Common myeloid progenitor, CD34-positive (primary cell): ENCODE measurements around the gene SLC29A1.

Experiments
- CTCF ChIA-PET: fragments of 350-600 bp; sonication (Branson Sonifier 250); formaldehyde crosslinking; loops from one replicate; lab custom pipeline; 2021; ENCODE audit warnings: antibody characterized with exemption; lab: Charles Lee
- POLR2A ChIA-PET: fragments of 350-600 bp; sonication (Branson Sonifier 250); formaldehyde crosslinking; loops from one replicate; lab custom pipeline; 2021; ENCODE audit warnings: antibody characterized with exemption; lab: Charles Lee
- DNase-seq, 3 donors: peaks; one replicate each; pipeline versions ENCODE4 v3.0.0 to v3.0.0-alpha.2; 2013
- H3K27ac ChIP-seq, 2 experiments: 1 replicate in 1 of 2; 2 replicates in 1 of 2; pipeline ENCODE4 v1.7.0; 2013; ENCODE audit warnings: inconsistent platforms in 2 of 2, low read length in 2 of 2, mild to moderate bottlenecking in 2 of 2, low read depth in 1 of 2, moderate library complexity in 1 of 2; ENCODE audit not compliant: severe bottlenecking in 2 of 2, insufficient read depth in 1 of 2, poor library complexity in 1 of 2
- H3K27me3 ChIP-seq, 5 experiments: replicated peaks in 2 of 5; 1 replicate in 3 of 5; 2 replicates in 2 of 5; pipeline versions ENCODE4 v1.6.1 to v1.7.0; 2013; ENCODE audit warnings: low read length in 4 of 5, mild to moderate bottlenecking in 2 of 5, moderate library complexity in 2 of 5, inconsistent platforms in 1 of 5; ENCODE audit not compliant: insufficient read depth in 5 of 5, control insufficient read depth in 4 of 5
- H3K36me3 ChIP-seq, 4 experiments: 1 replicate in 2 of 4; 2 replicates in 2 of 4; pipeline versions ENCODE4 v1.6.1 to v1.7.0; 2013; ENCODE audit warnings: low read length in 3 of 4, control low read depth in 1 of 4, mild to moderate bottlenecking in 1 of 4; ENCODE audit not compliant: control insufficient read depth in 4 of 4, insufficient read depth in 4 of 4
- H3K4me1 ChIP-seq, 4 experiments: 1 replicate in 3 of 4; 2 replicates in 1 of 4; pipeline versions ENCODE4 v1.6.1 to v1.7.1; 2013; ENCODE audit warnings: low read length in 3 of 4, mild to moderate bottlenecking in 3 of 4, control low read depth in 1 of 4, inconsistent platforms in 1 of 4, moderate library complexity in 1 of 4; ENCODE audit not compliant: control insufficient read depth in 4 of 4, insufficient read depth in 4 of 4; ENCODE audit errors: control extremely low read depth in 1 of 4
- H3K4me3 ChIP-seq, 7 experiments: 1 replicate in 4 of 7; 2 replicates in 3 of 7; pipeline versions ENCODE4 v1.5.1 to v1.7.0; 2013; ENCODE audit warnings: mild to moderate bottlenecking in 7 of 7, low read length in 6 of 7, moderate library complexity in 6 of 7, inconsistent platforms in 2 of 7, low read depth in 2 of 7, control low read depth in 1 of 7; ENCODE audit not compliant: insufficient read depth in 4 of 7, control insufficient read depth in 1 of 7; ENCODE audit errors: extremely low read depth in 1 of 7
- H3K9me3 ChIP-seq, 5 experiments: 1 replicate in 4 of 5; 2 replicates in 1 of 5; pipeline versions ENCODE4 v1.6.1 to v1.7.1; 2013; ENCODE audit warnings: low read length in 4 of 5, mild to moderate bottlenecking in 2 of 5, inconsistent platforms in 1 of 5, low read depth in 1 of 5, moderate library complexity in 1 of 5; ENCODE audit not compliant: control insufficient read depth in 4 of 5, insufficient read depth in 2 of 5; ENCODE audit errors: control extremely low read depth in 1 of 5
- WGBS: methylation state at CpG from one replicate; pipeline ENCODE4 v1.1.5; 2013; ENCODE audit not compliant: insufficient coverage; 5-methylcytosine and 5-hydroxymethylcytosine counted together

SLC29A1 gene

DNA sequence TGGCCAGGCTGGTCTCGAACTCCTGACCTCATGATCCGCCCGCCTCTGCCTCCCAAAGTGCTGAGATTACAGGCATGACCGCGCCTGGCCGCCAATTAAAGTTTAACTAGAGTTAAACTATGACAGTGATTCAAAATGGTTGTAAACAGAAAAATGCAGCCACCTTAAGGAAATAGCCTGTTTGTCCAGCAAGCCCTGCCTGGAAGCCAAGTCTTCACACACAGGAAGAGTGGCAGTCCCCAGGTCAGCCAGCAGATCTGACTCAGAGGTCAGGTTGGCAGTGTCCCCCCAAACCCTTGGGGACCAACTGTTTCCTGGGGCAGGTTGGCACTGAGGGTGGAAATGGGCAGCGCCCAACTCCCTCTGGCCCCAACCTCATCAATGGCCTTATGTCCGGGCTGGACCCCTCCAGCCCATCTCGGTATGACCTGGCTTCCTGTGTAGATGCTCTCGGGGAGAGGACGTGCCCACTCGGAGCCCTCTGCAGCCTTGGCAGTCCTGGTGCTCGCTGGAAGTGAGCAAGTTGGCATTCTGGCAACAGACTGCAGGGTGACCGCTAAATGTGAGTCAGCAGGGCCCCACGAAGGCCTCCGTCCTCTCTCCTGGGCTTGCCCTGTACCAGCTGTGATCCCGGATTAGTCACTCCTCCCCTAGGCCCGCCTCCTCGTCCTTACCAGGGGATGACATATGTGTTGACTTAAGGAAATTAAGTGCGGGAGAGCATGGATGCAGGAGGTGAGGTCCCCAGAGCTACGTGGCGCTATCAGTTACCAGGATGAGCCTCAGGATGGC, 13.8 kb downstream of the SLC29A1 start:
- CTCF ChIA-PET, result interaction anchor here (0.6 to 6.3 kb wide), 13 partner anchors 8 to 141 kb away, joined by 3 to 96 read pairs (median 4); partner anchors contain the start of genes HSP90AB1 and SLC29A1
- no peaks in the 10 kb centered on the region for H3K9me3 ChIP-seq
- POLR2A ChIA-PET, result interaction anchor here (0.6 to 1.8 kb wide), 4 partner anchors 8 to 143 kb away, joined by 3 to 14 read pairs (median 4); partner anchors contain the start of gene HSP90AB1
- H3K4me3 ChIP-seq, result peak overlapping the region; percentile 39 to 82 (median 64)
- peak overlapping the region in 1 of 2 experiments; percentile 86 for H3K27ac ChIP-seq
- DNase-seq, result peak; percentile 90 to 97 (median 95)
- H3K4me1 ChIP-seq, result peaks cover 0 to 42% (median 37%) of the 10 kb centered on the region in 4 experiments
- H3K36me3 ChIP-seq, result peaks cover 0 to 24% (median under 1%) of the 10 kb centered on the region in 4 experiments
- H3K27me3 ChIP-seq, result no peaks in the 10 kb centered on the region
- WGBS, result 37% methylated on average over 20 of the region's 22 CpGs

GRCh38 chr6:44237813-44238433, 14.5 kb downstream of the SLC29A1 start:
- WGBS, result 2% methylated on average over 39 of the region's 42 CpGs
- H3K27ac ChIP-seq, result peak overlapping the region in 1 of 2 experiments; percentile 86
- H3K4me3 ChIP-seq, result peak overlapping the region; percentile 39 to 82 (median 64)
- H3K27me3 ChIP-seq, result no peaks in the 10 kb centered on the region
- CTCF ChIA-PET, result interaction anchor here (1.0 to 6.3 kb wide), 10 partner anchors 8 to 141 kb away, joined by 3 to 96 read pairs (median 4); partner anchors contain the start of gene SLC29A1
- no peaks in the 10 kb centered on the region for H3K9me3 ChIP-seq
- POLR2A ChIA-PET, result interaction anchor here (0.6 to 1.8 kb wide), 4 partner anchors 8 to 143 kb away, joined by 3 to 14 read pairs (median 4); partner anchors contain the start of gene HSP90AB1
- peaks cover 0 to 38% (median 32%) of the 10 kb centered on the region in 4 experiments for H3K4me1 ChIP-seq
- peak; percentile 64 to 87 (median 84) for DNase-seq
- peaks cover 0 to 17% (median 0%) of the 10 kb centered on the region in 4 experiments for H3K36me3 ChIP-seq

GRCh38 chr6:44238687-44239350, 15.4 kb downstream of the SLC29A1 start:
- H3K27ac ChIP-seq, result no peak overlapping the region
- POLR2A ChIA-PET, result interaction anchor here (1.8 kb wide), 1 partner anchor 8 kb away, joined by 14 read pairs; the partner anchor contains the start of gene HSP90AB1
- H3K4me1 ChIP-seq, result peaks cover 0 to 29% (median 23%) of the 10 kb centered on the region in 4 experiments
- H3K4me3 ChIP-seq, result no peak overlapping the region
- CTCF ChIA-PET, result interaction anchor here (1.0 to 6.3 kb wide), 7 partner anchors 9 to 87 kb away, joined by 3 to 96 read pairs (median 3); partner anchors contain the start of gene SLC29A1
- no peaks in the 10 kb centered on the region for H3K27me3 ChIP-seq
- DNase-seq, result no peak
- WGBS, result 96% methylated on average over 7 of the region's 7 CpGs
- H3K36me3 ChIP-seq, result peaks cover 0 to 11% (median 0%) of the 10 kb centered on the region in 4 experiments
- no peaks in the 10 kb centered on the region for H3K9me3 ChIP-seq

- Histone ChIP-seq H3K9me3 (no peaks in the 10 kb centered on the region), H3K36me3 (peaks cover 0 to 7% (median 1%) of the 10 kb centered on the region in 4 experiments), H3K4me3 (no peak overlapping the region), H3K27me3 (no peaks in the 10 kb centered on the region), H3K27ac (no peak overlapping the region), H3K4me1 (peaks cover 5 to 20% (median 16%) of the 10 kb centered on the region in 4 experiments)
- 96% methylated on average over 4 of the region's 7 CpGs for WGBS
- ChIA-PET CTCF (interaction anchor here (0.8 to 6.3 kb wide), 4 partner anchors 8 to 71 kb away, joined by 3 to 32 read pairs (median 16); no protein-coding TSS in a partner anchor), POLR2A (no interaction called here)
- no peak for DNase-seq
Observed at GRCh38 chr6:44243345-44243744, 19.9 kb downstream of the SLC29A1 start.

DNA sequence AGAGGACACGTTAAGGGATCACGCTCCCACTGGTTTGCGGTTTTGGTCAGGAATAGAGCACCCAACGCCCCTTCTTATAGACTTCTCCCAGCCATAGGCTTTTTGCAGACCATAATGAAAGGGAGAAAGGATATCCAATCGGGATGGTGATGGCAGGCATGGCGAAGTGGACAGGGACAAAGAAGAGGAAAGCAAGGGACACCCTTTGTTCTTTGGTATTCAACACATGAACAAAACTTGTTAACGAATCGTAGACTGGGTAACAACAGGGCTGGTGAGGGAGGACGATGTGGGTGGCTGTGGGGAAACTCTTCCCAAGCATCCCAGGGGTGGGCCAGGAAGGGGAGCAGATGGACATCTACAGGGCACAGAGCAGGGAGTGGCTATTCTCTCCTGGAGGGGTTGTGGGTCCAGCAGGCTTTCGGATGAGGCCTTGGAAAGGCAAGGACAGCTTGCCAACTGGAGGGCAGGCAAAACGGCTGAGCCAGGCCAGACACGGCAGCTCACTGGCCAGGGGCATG, 22.1 kb downstream of the SLC29A1 start:
- Histone ChIP-seq H3K4me1 (peaks cover 13 to 37% (median 31%) of the 10 kb centered on the region in 4 experiments), H3K27me3 (no peaks in the 10 kb centered on the region), H3K36me3 (peaks cover 15 to 26% (median 17%) of the 10 kb centered on the region in 4 experiments), H3K9me3 (no peaks in the 10 kb centered on the region), H3K4me3 (peak overlapping the region in 6 of 7 experiments; percentile 96 to 100 (median 98)), H3K27ac (no peak overlapping the region)
- DNase-seq, result no peak
- ChIA-PET CTCF (interaction anchor here (0.9 to 6.3 kb wide), 15 partner anchors 8 to 93 kb away, joined by 3 to 32 read pairs (median 4); no protein-coding TSS in a partner anchor), POLR2A (interaction anchor here (0.5 to 3.4 kb wide), 5 partner anchors 8 to 1132 kb away, joined by 3 to 42 read pairs (median 4); partner anchors contain the start of gene SLC35B2)
- WGBS, result 83% methylated on average over 12 of the region's 12 CpGs
